Type B pancreatic cell (in vitro differentiated cells): ENCODE results near the gene LCN1. TPM values are rescaled to one million over a fixed set of nuclear protein-coding genes. Genes with fewer than 3 reads are reported as not detected.

Source experiments
- DNase-seq: peaks from one replicate; pipeline ENCODE4 v3.0.0; 2021; ENCODE audit warnings: mixed read lengths; ENCODE audit not compliant: unreplicated experiment; ENCODE audit errors: extremely low spot score
- H3K27ac Mint-ChIP-seq: 2 replicates; pipeline ENCODE4 v1.8.0; 2021; ENCODE audit warnings: mild to moderate bottlenecking, mixed read lengths
- H3K27me3 Mint-ChIP-seq: 2 replicates; pipeline ENCODE4 v1.8.0; 2021; ENCODE audit warnings: mixed read lengths
- H3K36me3 Mint-ChIP-seq: 2 replicates; pipeline ENCODE4 v1.8.0; 2021; ENCODE audit warnings: mixed read lengths
- H3K4me1 Mint-ChIP-seq: one replicate; pipeline ENCODE4 v1.8.0; 2021; ENCODE audit warnings: mixed read lengths; ENCODE audit not compliant: unreplicated experiment
- H3K4me3 Mint-ChIP-seq: 2 replicates; pipeline ENCODE4 v1.8.0; 2021; ENCODE audit warnings: mild to moderate bottlenecking, mixed read lengths
- H3K9me3 Mint-ChIP-seq: 2 replicates; pipeline ENCODE4 v1.8.0; 2021; ENCODE audit warnings: mixed read lengths
- total RNA-seq: library from RNA; stranded (reverse); gene quantifications from 2 replicates; pipeline ENCODE4 v1.2.1, GENCODE V29; 2021; ENCODE audit warnings: low replicate concordance
- TF ChIP-seq, protein P1 (sequence below): fragments of 200-600 bp; sonication (generic); conservative IDR thresholded peaks from 2 replicates; pipeline ENCODE4 v1.5.0; 2021; ENCODE audit warnings: antibody characterized with exemption, mild to moderate bottlenecking

Gene LCN1
- total RNA-seq, 1 donor from 2014 or later: not detected

DNA sequence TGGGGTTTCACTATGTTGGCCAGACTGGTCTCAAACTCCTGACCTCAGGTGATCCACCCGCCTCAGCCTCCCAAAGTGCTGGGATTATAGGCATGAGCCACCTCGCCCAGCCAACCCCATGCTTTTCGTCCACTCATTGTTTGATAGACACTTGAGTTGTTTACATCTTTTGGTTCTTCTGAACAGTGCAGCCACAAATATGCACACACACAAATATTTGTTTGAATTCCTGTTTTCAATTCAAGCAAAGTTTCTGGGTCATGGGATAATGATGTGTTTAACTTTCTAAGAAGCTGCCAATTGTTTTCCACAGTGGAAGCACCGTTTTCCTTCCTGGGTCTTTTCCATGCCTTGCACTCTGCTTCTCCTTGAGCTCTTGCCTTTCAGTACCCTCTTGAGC, 33.5 kb downstream of the LCN1 start:
- no peak overlapping the region for H3K27ac Mint-ChIP-seq
- H3K27me3 Mint-ChIP-seq: peaks cover 3% of the 10 kb centered on the region
- H3K36me3 Mint-ChIP-seq: no peaks in the 10 kb centered on the region
- H3K9me3 Mint-ChIP-seq: no peaks in the 10 kb centered on the region
- no peak for DNase-seq
- H3K4me1 Mint-ChIP-seq: no peaks in the 10 kb centered on the region
- TF ChIP-seq, protein P1, sequence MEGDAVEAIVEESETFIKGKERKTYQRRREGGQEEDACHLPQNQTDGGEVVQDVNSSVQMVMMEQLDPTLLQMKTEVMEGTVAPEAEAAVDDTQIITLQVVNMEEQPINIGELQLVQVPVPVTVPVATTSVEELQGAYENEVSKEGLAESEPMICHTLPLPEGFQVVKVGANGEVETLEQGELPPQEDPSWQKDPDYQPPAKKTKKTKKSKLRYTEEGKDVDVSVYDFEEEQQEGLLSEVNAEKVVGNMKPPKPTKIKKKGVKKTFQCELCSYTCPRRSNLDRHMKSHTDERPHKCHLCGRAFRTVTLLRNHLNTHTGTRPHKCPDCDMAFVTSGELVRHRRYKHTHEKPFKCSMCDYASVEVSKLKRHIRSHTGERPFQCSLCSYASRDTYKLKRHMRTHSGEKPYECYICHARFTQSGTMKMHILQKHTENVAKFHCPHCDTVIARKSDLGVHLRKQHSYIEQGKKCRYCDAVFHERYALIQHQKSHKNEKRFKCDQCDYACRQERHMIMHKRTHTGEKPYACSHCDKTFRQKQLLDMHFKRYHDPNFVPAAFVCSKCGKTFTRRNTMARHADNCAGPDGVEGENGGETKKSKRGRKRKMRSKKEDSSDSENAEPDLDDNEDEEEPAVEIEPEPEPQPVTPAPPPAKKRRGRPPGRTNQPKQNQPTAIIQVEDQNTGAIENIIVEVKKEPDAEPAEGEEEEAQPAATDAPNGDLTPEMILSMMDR: no peak
- no peak overlapping the region for H3K4me3 Mint-ChIP-seq

DNA sequence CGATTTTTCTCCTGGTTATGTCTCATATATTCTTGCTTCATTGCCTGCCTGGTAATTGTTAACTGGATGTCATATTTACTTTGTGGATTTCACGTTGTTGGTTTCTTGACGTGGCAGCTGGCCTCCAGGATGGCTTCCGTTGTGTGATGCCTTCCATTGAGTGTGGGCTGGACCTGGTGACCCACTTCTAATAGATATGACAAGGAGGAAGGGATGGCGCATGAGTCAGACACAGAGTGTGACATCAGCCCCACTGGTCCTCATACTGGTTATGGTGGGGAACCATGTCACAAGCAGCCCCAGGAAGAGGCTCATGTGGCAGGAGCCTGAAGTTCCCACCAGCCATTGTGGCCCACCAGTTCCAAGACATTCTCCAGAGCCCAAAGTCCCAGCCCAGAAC, 34.0 kb downstream of the LCN1 start:
- TF ChIP-seq, protein P1: no peak

DNA sequence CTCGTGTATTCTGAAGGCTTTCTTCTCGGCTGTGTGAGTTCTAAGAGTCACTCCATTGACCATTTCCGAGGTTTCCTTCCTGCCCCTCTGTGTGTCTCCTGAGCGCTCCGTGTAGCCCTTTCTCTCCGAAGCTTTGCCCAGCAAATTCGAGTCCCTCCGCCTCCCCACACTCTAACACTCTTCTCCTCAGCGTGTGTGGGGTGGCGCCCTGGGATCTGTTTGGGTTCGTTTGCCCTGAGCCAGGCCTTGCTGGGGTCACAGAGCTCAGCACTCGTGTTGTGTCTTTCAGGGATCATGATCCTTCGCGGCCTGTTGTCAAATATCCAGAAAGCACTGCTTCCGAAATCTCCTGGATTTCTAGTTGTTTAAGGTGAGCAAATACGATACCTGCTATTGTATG, 34.7 kb downstream of the LCN1 start:
- Mint-ChIP-seq H3K4me1 (no peaks in the 10 kb centered on the region), H3K27ac (no peak overlapping the region), H3K27me3 (peaks cover 3% of the 10 kb centered on the region), H3K36me3 (no peaks in the 10 kb centered on the region), H3K4me3 (no peak overlapping the region), H3K9me3 (no peaks in the 10 kb centered on the region)
- DNase-seq: peak; percentile 48
- TF ChIP-seq, protein P1: no peak

More for the DNA sequence above, 34.0 kb downstream of the LCN1 start:
- H3K36me3 Mint-ChIP-seq: no peaks in the 10 kb centered on the region
- H3K4me1 Mint-ChIP-seq: no peaks in the 10 kb centered on the region
- peaks cover 3% of the 10 kb centered on the region for H3K27me3 Mint-ChIP-seq
- no peak overlapping the region for H3K4me3 Mint-ChIP-seq
- H3K9me3 Mint-ChIP-seq: no peaks in the 10 kb centered on the region
- DNase-seq: no peak
- H3K27ac Mint-ChIP-seq: no peak overlapping the region

DNA sequence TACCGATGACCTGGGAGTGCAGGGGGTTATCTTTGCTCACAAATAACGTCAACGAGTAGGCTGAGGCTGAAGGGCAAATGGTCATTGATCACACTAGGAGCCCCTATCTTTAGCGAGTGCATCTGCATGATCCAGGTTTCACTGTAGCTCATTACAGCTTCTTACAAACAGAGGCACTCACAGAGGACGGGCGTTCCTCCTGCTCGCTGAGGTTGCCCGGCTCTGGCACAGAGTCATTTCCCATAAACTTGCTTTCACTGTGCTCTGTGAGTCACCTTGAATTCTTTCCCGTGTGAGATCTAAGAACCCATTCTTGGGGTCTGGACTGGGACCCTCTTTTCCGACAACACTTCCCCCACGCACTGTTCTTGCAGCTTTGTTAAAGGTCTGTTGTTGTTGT, 38.4 kb downstream of the LCN1 start:
- H3K27ac Mint-ChIP-seq: no peak overlapping the region
- no peaks in the 10 kb centered on the region for H3K36me3 Mint-ChIP-seq
- no peaks in the 10 kb centered on the region for H3K27me3 Mint-ChIP-seq
- H3K4me3 Mint-ChIP-seq: no peak overlapping the region
- TF ChIP-seq, protein P1: no peak
- DNase-seq: no peak
- no peaks in the 10 kb centered on the region for H3K4me1 Mint-ChIP-seq
- H3K9me3 Mint-ChIP-seq: no peaks in the 10 kb centered on the region

DNA sequence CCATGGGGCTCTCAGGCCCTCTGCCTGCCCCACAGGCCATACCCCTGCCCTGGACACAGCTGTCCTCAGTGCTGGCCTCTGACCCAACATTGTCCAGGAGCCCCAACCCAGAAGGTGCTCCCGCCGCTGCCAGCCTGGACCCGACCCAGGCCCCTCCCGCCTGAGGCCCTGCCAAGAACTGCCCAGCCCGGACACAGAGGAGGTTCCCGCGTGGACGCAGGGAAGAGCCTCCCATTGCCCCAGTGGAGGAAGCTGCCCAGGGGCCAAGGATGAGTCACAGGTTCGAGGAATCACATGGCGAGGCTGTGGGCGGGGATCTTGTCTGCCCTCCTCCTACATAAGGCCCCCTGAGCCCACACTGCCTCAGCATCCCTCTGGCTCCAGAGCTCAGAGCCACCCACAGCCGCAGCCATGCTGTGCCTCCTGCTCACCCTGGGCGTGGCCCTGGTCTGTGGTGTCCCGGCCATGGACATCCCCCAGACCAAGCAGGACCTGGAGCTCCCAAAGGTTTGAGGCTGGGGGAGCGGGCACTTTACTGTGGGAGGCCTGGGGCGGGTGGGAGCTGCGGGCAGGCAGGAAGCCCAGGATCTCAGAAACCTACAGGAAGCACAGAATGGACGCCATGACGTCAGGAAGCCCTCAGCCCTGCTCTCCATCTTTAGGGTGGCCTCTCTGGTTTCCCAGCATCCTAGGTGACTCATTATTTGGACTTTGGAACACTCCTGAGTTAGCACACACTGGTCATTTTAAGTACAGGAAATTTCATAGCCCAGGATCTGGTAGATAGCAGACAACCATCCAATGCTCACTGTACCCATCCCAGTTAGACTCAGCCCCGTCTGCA, 40.4 kb downstream of the LCN1 start, which contains the start of gene PAEP:
TSS of gene PAEP (plus strand) at position 366 of the 844 bp plus-strand sequence.
- Mint-ChIP-seq H3K36me3 (no peaks in the 10 kb centered on the region), H3K27ac (no peak within 1 kb of the TSS), H3K4me3 (no peak within 1 kb of the TSS), H3K9me3 (no peaks in the 10 kb centered on the region), H3K27me3 (no peaks in the 10 kb centered on the region), H3K4me1 (no peaks in the 10 kb centered on the region)
- DNase-seq: peak; percentile 63
- TF ChIP-seq, protein P1: no peak
